Measurements from ENCODE around the gene C10orf67. TPM values are rescaled to one million over a fixed set of nuclear protein-coding genes. Genes with fewer than 3 reads are reported as not detected.

C10orf67 gene
- total RNA-seq, 1 experiment from 2014 or later, result 0.15 TPM

DNA sequence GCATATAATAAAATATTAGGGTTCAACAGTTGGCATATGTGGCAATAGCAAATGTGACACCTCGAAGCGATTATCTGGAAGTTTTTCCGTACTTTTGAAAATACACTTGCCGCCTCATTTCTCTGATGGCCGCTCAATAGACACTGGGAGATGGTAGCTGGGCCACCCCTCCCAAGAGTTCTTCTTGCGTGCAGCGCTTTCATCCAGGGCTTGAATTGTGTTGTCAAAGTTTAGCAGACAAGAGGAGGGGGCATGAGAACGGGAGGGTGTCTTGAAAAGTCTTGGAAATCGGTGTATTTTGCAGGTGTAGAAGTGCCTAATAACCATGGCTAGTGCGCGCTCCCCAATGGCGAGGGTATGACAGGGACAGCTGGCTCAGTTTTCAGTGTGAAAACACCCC lies 144.0 kb downstream of the C10orf67 start:
- Histone ChIP-seq H3K9me2 (replicated peaks; ENCODE audit: low read length) (no peaks in the 10 kb centered on the region), H3K36me3 (ENCODE audit: low read depth, low read length) (no peaks in the 10 kb centered on the region), H4K20me1 (ENCODE audit: low read length) (no peaks in the 10 kb centered on the region), H3K79me2 (ENCODE audit: low read length) (no peaks in the 10 kb centered on the region), H3K9me3 (ENCODE audit: low read length) (no peaks in the 10 kb centered on the region), H3K27me3 (ENCODE audit: low read length) (peaks cover 95% of the 10 kb centered on the region), H3F3A (ENCODE audit: low read length, unreplicated experiment) (no peaks in the 10 kb centered on the region), H3K4me2 (ENCODE audit: low read length) (no peak overlapping the region), H3K9ac (ENCODE audit: low read length) (no peak overlapping the region), H3K27ac (ENCODE audit: low read length) (no peak overlapping the region), H2AFZ (ENCODE audit: low read length) (no peak overlapping the region), H3K4me1 (ENCODE audit: insufficient read depth, low read length) (no peaks in the 10 kb centered on the region), H3K4me3 (ENCODE audit: low read length) (no peak overlapping the region)
- no TSS peak for BruUV-seq (replicated peaks)
- DNase-seq (no peak), ATAC-seq (no peak)
- TF ChIP-seq EZH2phosphoT487 (IDR thresholded peaks at IDR 0.05; ENCODE audit: borderline replicate concordance, low read length) (no peak), CTCF (conservative IDR thresholded peaks at IDR 0.05; ENCODE audit: low read depth, low read length) (no peak), EZH2 (IDR thresholded peaks at IDR 0.05; ENCODE audit: low read length, unreplicated experiment) (no peak)
- ChIA-PET POLR2A (ENCODE audit: unreplicated experiment) (no interaction called here), CTCF (no interaction called here)
- intact Hi-C loops (cut with micrococcal nuclease), result no loop called here

DNA sequence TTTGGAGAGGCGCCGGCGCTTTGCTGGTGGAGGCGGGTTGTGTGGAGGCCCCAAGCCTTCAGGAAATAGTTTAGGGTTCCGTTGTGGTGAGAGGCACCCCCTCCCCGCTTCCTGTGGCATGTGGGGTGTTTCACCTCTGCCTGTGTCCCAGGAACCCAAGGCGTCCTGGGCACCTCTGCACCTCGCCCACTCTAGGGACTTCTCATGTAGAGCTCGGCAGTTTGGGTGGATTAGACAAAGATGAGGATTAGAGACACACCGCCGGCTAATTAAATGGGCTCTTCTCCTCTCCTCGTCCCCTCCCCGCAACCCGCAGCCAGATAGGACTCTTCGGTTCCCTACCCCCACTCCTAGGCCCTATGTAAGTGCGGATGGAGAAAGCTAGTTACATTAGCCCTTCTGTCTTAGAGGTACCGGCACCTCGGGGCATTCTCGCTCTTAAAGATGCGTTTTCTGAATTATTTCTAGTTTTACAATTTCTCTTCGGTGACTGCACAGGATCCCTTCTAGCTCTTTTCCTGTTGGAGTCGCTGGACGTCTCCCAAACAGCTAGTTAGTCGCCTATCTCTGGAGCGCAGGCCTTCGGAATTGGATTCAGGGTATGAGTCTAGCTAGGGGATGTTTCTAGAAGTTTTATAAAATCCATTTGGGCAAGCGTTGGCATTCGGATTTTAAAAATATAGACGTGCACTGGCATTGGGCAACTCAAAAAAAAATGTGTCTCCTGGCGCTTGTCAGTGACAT lies 144.7 kb downstream of the C10orf67 start:
- Histone ChIP-seq H3K27ac (ENCODE audit: low read length) (no peak overlapping the region), H4K20me1 (ENCODE audit: low read length) (no peaks in the 10 kb centered on the region), H3K4me2 (ENCODE audit: low read length) (no peak overlapping the region), H3F3A (ENCODE audit: low read length, unreplicated experiment) (no peaks in the 10 kb centered on the region), H2AFZ (ENCODE audit: low read length) (no peak overlapping the region), H3K4me1 (ENCODE audit: insufficient read depth, low read length) (no peaks in the 10 kb centered on the region), H3K36me3 (ENCODE audit: low read depth, low read length) (no peaks in the 10 kb centered on the region), H3K9ac (ENCODE audit: low read length) (no peak overlapping the region), H3K9me2 (replicated peaks; ENCODE audit: low read length) (no peaks in the 10 kb centered on the region), H3K4me3 (ENCODE audit: low read length) (no peak overlapping the region), H3K9me3 (ENCODE audit: low read length) (no peaks in the 10 kb centered on the region), H3K79me2 (ENCODE audit: low read length) (no peaks in the 10 kb centered on the region), H3K27me3 (ENCODE audit: low read length) (peaks cover 88% of the 10 kb centered on the region)
- POLR2A ChIA-PET (ENCODE audit: unreplicated experiment), result no interaction called here
- DNase-seq (no peak), ATAC-seq (no peak)
- intact Hi-C loops (cut with micrococcal nuclease), result no loop called here
- no TSS peak for BruUV-seq (replicated peaks)
- CTCF ChIA-PET, result no interaction called here
- TF ChIP-seq CTCF (conservative IDR thresholded peaks at IDR 0.05; ENCODE audit: low read depth, low read length) (no peak), EZH2phosphoT487 (IDR thresholded peaks at IDR 0.05; ENCODE audit: borderline replicate concordance, low read length) (no peak), EZH2 (IDR thresholded peaks at IDR 0.05; ENCODE audit: low read length, unreplicated experiment) (no peak)

DNA sequence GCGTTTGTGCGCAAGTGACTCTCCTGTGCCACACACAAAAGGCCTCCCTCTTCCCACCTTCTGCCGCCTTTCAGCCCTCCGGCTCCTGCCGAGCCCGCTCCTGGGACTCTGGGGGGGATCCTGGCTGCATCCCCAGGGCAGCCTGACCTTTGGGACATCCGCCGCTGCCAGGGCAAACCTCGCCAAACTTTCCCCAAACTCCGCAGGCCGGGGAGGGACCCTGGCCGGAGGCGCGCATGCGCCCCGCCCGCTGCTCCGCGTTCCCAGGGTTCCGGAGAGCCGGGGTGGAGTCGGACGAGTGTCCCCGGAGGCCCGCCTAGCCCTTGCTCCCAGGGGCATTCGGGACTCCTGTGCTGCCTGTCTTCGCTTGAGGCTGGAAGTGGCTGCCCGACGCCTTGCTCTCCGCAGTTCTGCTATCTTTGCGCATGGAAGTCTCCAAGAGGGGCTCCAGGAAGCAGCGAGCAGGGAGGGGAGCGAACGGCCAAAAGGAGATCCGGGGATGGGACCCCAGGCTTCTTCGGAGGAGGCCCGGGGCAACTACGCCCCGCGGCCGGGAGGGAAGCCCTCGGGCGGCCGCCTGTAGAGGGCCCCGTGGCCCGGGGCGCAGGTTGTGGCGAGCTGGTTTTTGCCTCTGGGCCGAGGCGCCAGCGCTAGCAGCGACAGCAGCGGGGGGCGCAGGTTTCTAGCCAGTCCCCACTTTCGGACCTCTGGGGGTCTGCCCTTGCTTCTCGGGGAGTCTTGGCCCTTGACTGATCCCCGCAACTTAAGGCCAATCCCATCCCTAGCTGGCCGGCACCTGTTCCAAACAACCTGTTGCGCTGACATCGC lies 145.4 kb downstream of the C10orf67 start:
- H2AFZ ChIP-seq (ENCODE audit: low read length), result no peak overlapping the region
- H3K9ac ChIP-seq (ENCODE audit: low read length), result no peak overlapping the region
- H3K4me2 ChIP-seq (ENCODE audit: low read length), result peak overlapping the region; percentile 13; the same call in 1 of the 2 replicates
- no peak overlapping the region for H3K27ac ChIP-seq (ENCODE audit: low read length)
- H3K9me2 ChIP-seq (replicated peaks; ENCODE audit: low read length), result no peaks in the 10 kb centered on the region
- H3K4me3 ChIP-seq (ENCODE audit: low read length), result no peak overlapping the region
- intact Hi-C loops (cut with micrococcal nuclease), result no loop called here
- H3K9me3 ChIP-seq (ENCODE audit: low read length), result no peaks in the 10 kb centered on the region
- no peaks in the 10 kb centered on the region for H4K20me1 ChIP-seq (ENCODE audit: low read length)
- ChIA-PET POLR2A (ENCODE audit: unreplicated experiment) (no interaction called here), CTCF (no interaction called here)
- no peak for TF ChIP-seq EZH2phosphoT487 (IDR thresholded peaks at IDR 0.05; ENCODE audit: borderline replicate concordance, low read length)
- no peak for TF ChIP-seq CTCF (conservative IDR thresholded peaks at IDR 0.05; ENCODE audit: low read depth, low read length)
- peaks cover 80% of the 10 kb centered on the region for H3K27me3 ChIP-seq (ENCODE audit: low read length)
- H3F3A ChIP-seq (ENCODE audit: low read length, unreplicated experiment), result no peaks in the 10 kb centered on the region
- BruUV-seq (replicated peaks), result no TSS peak
- H3K4me1 ChIP-seq (ENCODE audit: insufficient read depth, low read length), result no peaks in the 10 kb centered on the region
- H3K36me3 ChIP-seq (ENCODE audit: low read depth, low read length), result no peaks in the 10 kb centered on the region
- DNase-seq (no peak), ATAC-seq (no peak)
- no peaks in the 10 kb centered on the region for H3K79me2 ChIP-seq (ENCODE audit: low read length)
